Liver (tissue), 9 donors: ENCODE measurements around the gene AKAP12. TPM values are rescaled to one million over a fixed set of nuclear protein-coding genes. Genes with fewer than 3 reads are reported as not detected.

Experiments
- DNase-seq: peaks from one replicate; pipeline ENCODE4 v3.0.0-alpha.2; 2017; ENCODE audit warnings: low spot score
- H3K27ac ChIP-seq, 2 donors: one replicate each; pipeline ENCODE4 v1.7.0; 2013; ENCODE audit warnings: inconsistent platforms in 2 of 2, low read length in 2 of 2, control low read depth in 1 of 2, low read depth in 1 of 2, mild to moderate bottlenecking in 1 of 2
- H3K27me3 ChIP-seq, 4 donors: one replicate each; pipeline versions ENCODE4 v1.6.1 to v1.7.0; 2013; ENCODE audit warnings: low read length in 3 of 4, inconsistent platforms in 1 of 4, mild to moderate bottlenecking in 1 of 4, moderate library complexity in 1 of 4; ENCODE audit not compliant: control insufficient read depth in 4 of 4, insufficient read depth in 4 of 4
- H3K36me3 ChIP-seq, 4 donors: one replicate each; pipeline versions ENCODE4 v1.6.1 to v1.7.0; 2013; ENCODE audit warnings: low read length in 3 of 4, mild to moderate bottlenecking in 3 of 4, low read depth in 1 of 4, moderate library complexity in 1 of 4; ENCODE audit not compliant: control insufficient read depth in 4 of 4, insufficient read depth in 3 of 4
- H3K4me1 ChIP-seq, 4 donors: one replicate each; pipeline versions ENCODE4 v1.6.1 to v1.7.0; 2013; ENCODE audit warnings: low read length in 3 of 4, mild to moderate bottlenecking in 3 of 4, moderate library complexity in 1 of 4; ENCODE audit not compliant: control insufficient read depth in 4 of 4, insufficient read depth in 4 of 4
- H3K4me3 ChIP-seq, 3 donors: one replicate each; pipeline versions ENCODE4 v1.6.1 to v1.7.0; 2013; ENCODE audit warnings: low read length in 3 of 3, control low read depth in 1 of 3, low read depth in 1 of 3, mild to moderate bottlenecking in 1 of 3
- H3K9ac ChIP-seq, 2 donors: one replicate each; pipeline ENCODE4 v1.7.0; 2013; ENCODE audit warnings: low read length in 2 of 2, mild to moderate bottlenecking in 2 of 2, moderate library complexity in 2 of 2, control low read depth in 1 of 2, low read depth in 1 of 2
- H3K9me3 ChIP-seq, 4 donors: one replicate each; pipeline versions ENCODE4 v1.6.1 to v1.7.0; 2013; ENCODE audit warnings: low read length in 3 of 4; ENCODE audit not compliant: control insufficient read depth in 4 of 4
- EGR1 ChIP-seq, 2 donors: IDR thresholded peaks; 2 replicates each; pipeline ENCODE4 v1.6.1; 2016 to 2018; ENCODE audit warnings: antibody characterized with exemption in 2 of 2, low read depth in 2 of 2
- FOXA1 ChIP-seq: IDR thresholded peaks from 2 replicates; pipeline ENCODE4 v1.6.1; 2016; ENCODE audit warnings: antibody characterized with exemption
- GABPA ChIP-seq, 2 donors: IDR thresholded peaks in 1 of 2; conservative IDR thresholded peaks in 1 of 2; 2 replicates each; pipeline ENCODE4 v1.6.1; 2016; ENCODE audit warnings: antibody characterized with exemption in 2 of 2, mild to moderate bottlenecking in 1 of 2, moderate library complexity in 1 of 2
- HNF4A ChIP-seq, 2 donors: conservative IDR thresholded peaks; 2 replicates each; pipeline ENCODE4 v1.6.1; 2016; ENCODE audit warnings: antibody characterized with exemption in 2 of 2, mild to moderate bottlenecking in 2 of 2
- HNF4G ChIP-seq: IDR thresholded peaks from 2 replicates; pipeline ENCODE4 v1.6.1; 2016; ENCODE audit warnings: antibody characterized with exemption
- RAD21 ChIP-seq, 2 donors: IDR thresholded peaks; 2 replicates each; pipeline ENCODE4 v1.6.1; 2016; ENCODE audit warnings: antibody characterized with exemption in 2 of 2, mild to moderate bottlenecking in 2 of 2
- SP1 ChIP-seq: IDR thresholded peaks from 2 replicates; pipeline ENCODE4 v1.6.1; 2018; ENCODE audit warnings: antibody characterized with exemption, mild to moderate bottlenecking
- TAF1 ChIP-seq: conservative IDR thresholded peaks from 2 replicates; pipeline ENCODE4 v1.6.1; 2016; ENCODE audit warnings: antibody characterized with exemption, mild to moderate bottlenecking
- YY1 ChIP-seq: IDR thresholded peaks from 2 replicates; pipeline ENCODE4 v1.6.1; 2016; ENCODE audit warnings: antibody characterized with exemption, mild to moderate bottlenecking
- WGBS: extraction: QIAGEN DNeasy Blood & Tissue Kit; methylation state at CpG from one replicate; pipeline ENCODE4 v1.1.7; 2013; 5-methylcytosine and 5-hydroxymethylcytosine counted together
- polyA plus RNA-seq, 2 donors: library from polyadenylated mRNA; stranded (reverse) in 1 of 2; unstranded in 1 of 2; fragments of 200-250 nt in 1 of 2; fragments of >200 nt in 1 of 2; fragmentation: Nextera tagmentation in 1 of 2; extraction: Ambion mirVana in 1 of 2; gene quantifications; one replicate each; pipeline versions ENCODE4 v1.2.1 to v1.2.3, GENCODE V29; 2013 to 2015
- total RNA-seq, 2 donors: library from RNA; depleted of rRNA; stranded (reverse); fragments of >200 nt; gene quantifications; one replicate each; pipeline ENCODE4 v1.2.3, GENCODE V29; 2014
- TF ChIP-seq, protein P1 (sequence below): fragments of 150-350 bp; IDR thresholded peaks from 2 replicates; pipeline ENCODE4 v1.5.1; 2017; ENCODE audit warnings: improper control_type of control experiment, low read depth, low read length; ENCODE audit not compliant: missing input control
- TF ChIP-seq, protein P2 (sequence below): IDR thresholded peaks from 2 replicates; pipeline ENCODE4 v1.6.1; 2016; ENCODE audit warnings: antibody characterized with exemption
- TF ChIP-seq, protein P3 (sequence below): IDR thresholded peaks from 2 replicates; pipeline ENCODE4 v1.6.1; 2016; ENCODE audit warnings: antibody characterized with exemption, mild to moderate bottlenecking
- TF ChIP-seq, protein P4 (sequence below): IDR thresholded peaks from 2 replicates; pipeline ENCODE4 v1.6.1; 2016; ENCODE audit warnings: antibody characterized with exemption
- donor health status: healthy.
- donor health status: healthy.
- donor health status: healthy.
- donor health status: healthy.
- donor health status: healthy.

AKAP12 gene
- total and polyA plus RNA-seq, 4 donors: 6.7 to 14.8 (median 8.6) TPM

DNA sequence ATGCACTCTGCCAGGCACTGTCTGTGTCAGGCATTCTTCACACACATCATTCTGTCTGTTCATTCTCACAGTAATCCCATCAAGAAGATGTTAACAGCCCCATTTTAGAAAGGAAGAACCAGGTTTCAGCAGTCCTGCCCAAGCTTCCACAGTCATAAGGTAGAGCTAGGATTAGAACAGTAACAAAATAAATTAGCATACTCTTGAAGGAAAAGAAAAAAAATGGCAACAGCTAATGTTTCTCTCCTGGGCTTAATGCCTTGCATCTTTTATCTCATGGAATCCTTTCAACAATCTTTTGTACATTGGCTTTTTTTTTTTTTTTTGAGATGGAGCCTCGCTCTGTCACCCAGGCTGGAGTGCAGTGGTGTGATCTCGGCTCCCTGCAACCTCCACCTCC lies 32.1 kb upstream of the AKAP12 start (continued):
- no peak for TF ChIP-seq RAD21 (IDR thresholded peaks at IDR 0.05)
- no peak for TF ChIP-seq FOXA1
- no peak for TF ChIP-seq TAF1
- TF ChIP-seq EGR1 (IDR thresholded peaks at IDR 0.05; ENCODE audit: low read depth in 2 of 2): no peak

DNA sequence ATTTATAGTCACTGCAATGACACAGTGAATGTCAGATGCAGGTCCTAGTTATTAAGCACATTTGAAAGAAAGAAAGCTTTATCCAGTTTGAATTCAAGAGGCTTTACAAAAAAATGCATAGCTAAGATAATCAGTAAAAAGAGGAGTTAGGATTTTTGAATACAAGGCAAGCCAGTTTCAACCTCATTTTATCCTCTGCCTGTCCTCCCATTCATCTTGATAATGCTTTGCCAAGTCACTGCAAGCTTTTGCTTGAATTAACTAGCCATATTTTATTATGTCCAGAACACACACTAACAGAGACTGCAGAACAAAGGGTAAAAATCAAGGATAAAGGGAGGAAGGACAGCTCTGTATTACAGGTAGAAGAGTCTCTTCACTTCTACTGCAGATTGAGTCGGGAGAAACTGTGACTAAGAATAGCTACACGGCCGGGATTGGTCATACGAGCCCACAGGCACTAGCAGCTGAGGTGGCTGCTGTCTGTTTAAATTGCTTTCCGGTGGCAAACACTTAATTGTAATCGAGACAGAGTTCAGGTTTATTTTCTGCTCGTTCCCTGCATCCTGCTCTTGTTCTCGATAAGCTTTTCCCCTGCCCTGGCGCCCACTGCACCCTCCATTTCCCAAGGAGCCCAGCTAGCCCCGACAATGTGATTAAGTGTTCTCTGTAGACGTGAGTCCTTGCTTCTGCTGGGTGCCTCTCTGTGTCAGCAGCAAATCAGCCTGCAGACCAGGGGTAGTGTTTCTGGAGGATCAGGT lies 30.5 kb upstream of the AKAP12 start:
- Histone ChIP-seq H3K4me3 (no peak overlapping the region), H3K36me3 (no peaks in the 10 kb centered on the region), H3K9ac (no peak overlapping the region), H3K9me3 (peaks cover 0 to 4% (median 1%) of the 10 kb centered on the region in 4 donors), H3K27me3 (no peaks in the 10 kb centered on the region), H3K27ac (no peak overlapping the region), H3K4me1 (no peaks in the 10 kb centered on the region)
- no peak for DNase-seq
- no peak for TF ChIP-seq HNF4G
- no peak for TF ChIP-seq YY1
- no peak for TF ChIP-seq EGR1 (IDR thresholded peaks at IDR 0.05; ENCODE audit: low read depth in 2 of 2)
- TF ChIP-seq FOXA1: no peak
- TF ChIP-seq, protein P1, sequence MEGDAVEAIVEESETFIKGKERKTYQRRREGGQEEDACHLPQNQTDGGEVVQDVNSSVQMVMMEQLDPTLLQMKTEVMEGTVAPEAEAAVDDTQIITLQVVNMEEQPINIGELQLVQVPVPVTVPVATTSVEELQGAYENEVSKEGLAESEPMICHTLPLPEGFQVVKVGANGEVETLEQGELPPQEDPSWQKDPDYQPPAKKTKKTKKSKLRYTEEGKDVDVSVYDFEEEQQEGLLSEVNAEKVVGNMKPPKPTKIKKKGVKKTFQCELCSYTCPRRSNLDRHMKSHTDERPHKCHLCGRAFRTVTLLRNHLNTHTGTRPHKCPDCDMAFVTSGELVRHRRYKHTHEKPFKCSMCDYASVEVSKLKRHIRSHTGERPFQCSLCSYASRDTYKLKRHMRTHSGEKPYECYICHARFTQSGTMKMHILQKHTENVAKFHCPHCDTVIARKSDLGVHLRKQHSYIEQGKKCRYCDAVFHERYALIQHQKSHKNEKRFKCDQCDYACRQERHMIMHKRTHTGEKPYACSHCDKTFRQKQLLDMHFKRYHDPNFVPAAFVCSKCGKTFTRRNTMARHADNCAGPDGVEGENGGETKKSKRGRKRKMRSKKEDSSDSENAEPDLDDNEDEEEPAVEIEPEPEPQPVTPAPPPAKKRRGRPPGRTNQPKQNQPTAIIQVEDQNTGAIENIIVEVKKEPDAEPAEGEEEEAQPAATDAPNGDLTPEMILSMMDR: no peak
- no peak for TF ChIP-seq HNF4A (conservative IDR thresholded peaks at IDR 0.05)
- TF ChIP-seq, protein P2, sequence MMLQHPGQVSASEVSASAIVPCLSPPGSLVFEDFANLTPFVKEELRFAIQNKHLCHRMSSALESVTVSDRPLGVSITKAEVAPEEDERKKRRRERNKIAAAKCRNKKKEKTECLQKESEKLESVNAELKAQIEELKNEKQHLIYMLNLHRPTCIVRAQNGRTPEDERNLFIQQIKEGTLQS: no peak
- TF ChIP-seq SP1: no peak
- TF ChIP-seq, protein P3, sequence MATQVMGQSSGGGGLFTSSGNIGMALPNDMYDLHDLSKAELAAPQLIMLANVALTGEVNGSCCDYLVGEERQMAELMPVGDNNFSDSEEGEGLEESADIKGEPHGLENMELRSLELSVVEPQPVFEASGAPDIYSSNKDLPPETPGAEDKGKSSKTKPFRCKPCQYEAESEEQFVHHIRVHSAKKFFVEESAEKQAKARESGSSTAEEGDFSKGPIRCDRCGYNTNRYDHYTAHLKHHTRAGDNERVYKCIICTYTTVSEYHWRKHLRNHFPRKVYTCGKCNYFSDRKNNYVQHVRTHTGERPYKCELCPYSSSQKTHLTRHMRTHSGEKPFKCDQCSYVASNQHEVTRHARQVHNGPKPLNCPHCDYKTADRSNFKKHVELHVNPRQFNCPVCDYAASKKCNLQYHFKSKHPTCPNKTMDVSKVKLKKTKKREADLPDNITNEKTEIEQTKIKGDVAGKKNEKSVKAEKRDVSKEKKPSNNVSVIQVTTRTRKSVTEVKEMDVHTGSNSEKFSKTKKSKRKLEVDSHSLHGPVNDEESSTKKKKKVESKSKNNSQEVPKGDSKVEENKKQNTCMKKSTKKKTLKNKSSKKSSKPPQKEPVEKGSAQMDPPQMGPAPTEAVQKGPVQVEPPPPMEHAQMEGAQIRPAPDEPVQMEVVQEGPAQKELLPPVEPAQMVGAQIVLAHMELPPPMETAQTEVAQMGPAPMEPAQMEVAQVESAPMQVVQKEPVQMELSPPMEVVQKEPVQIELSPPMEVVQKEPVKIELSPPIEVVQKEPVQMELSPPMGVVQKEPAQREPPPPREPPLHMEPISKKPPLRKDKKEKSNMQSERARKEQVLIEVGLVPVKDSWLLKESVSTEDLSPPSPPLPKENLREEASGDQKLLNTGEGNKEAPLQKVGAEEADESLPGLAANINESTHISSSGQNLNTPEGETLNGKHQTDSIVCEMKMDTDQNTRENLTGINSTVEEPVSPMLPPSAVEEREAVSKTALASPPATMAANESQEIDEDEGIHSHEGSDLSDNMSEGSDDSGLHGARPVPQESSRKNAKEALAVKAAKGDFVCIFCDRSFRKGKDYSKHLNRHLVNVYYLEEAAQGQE: no peak
- TF ChIP-seq, protein P4, sequence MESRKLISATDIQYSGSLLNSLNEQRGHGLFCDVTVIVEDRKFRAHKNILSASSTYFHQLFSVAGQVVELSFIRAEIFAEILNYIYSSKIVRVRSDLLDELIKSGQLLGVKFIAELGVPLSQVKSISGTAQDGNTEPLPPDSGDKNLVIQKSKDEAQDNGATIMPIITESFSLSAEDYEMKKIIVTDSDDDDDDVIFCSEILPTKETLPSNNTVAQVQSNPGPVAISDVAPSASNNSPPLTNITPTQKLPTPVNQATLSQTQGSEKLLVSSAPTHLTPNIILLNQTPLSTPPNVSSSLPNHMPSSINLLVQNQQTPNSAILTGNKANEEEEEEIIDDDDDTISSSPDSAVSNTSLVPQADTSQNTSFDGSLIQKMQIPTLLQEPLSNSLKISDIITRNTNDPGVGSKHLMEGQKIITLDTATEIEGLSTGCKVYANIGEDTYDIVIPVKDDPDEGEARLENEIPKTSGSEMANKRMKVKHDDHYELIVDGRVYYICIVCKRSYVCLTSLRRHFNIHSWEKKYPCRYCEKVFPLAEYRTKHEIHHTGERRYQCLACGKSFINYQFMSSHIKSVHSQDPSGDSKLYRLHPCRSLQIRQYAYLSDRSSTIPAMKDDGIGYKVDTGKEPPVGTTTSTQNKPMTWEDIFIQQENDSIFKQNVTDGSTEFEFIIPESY: no peak
- no peak for TF ChIP-seq GABPA (IDR thresholded peaks at IDR 0.05 in 1 of 2, conservative IDR thresholded peaks at IDR 0.05 in 1 of 2)
- 47% methylated on average over 11 of the region's 11 CpGs for WGBS
